C4-2B (cell line): ENCODE measurements around the gene BTG2.
A peak's percentile ranks its signal among the peaks of the same experiment; 100 is the strongest.

Experiments
- H3K27ac ChIP-seq: fragments of 450-650 bp; 2 replicates; pipeline ENCODE4 v1.5.1; 2017
- CTCF ChIP-seq: fragments of 450-650 bp; conservative IDR thresholded peaks from 2 replicates; pipeline ENCODE4 v1.5.1; 2017; ENCODE audit warnings: mild to moderate bottlenecking
- ZFX ChIP-seq: fragments of 450-650 bp; IDR thresholded peaks from 2 replicates; pipeline ENCODE4 v1.6.1; 2017

The BTG2 gene

DNA sequence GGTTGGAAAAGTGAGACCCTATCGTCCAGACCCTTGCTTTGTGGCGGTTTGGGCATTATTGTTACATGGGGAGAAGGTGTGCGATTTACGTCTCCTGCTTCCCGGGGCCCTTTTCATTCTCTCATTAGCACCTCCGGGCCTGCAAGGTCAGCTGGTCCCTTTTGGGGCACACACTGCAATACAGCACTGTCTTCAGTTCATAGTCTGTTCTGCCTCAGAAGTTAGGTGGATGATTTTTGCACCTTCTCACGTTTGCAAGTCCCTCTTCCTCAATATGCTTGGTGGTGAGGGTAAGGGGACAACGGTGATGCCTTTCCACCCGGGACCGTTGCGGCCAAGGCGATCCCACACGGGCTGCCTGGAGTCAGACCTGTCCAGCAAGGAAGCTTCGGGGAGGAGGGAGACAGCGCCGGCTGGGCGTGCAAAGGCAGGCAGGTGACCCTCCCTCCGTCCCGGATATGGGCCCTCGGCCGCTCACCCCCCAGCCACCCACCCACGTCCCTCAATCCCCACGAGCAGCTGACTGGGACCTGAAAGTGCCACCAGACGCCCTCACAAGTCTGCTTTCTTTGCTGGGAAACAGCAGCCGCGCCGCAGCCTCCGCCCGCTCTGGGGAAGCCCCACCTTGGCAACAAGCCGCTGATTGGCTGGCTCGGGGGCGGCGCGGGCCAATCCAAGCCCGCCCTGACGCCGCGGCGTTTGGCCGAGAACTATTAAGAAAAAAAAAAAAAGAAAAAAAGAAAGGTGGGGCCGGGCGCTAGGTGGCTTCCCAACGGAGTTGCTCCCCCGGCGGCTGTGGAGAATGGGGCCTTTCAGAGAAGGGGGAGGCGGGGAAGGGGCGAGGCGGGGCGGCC, 21.7 kb downstream of the BTG2 start:
- H3K27ac ChIP-seq: peak overlapping the region; percentile 86

GRCh38 chr1:203327684-203328457, 22.6 kb downstream of the BTG2 start:
- TF ChIP-seq ZFX (peak; percentile 38; the same call in 1 of the 2 replicates), CTCF (peak; percentile 57)
- peak overlapping the region; percentile 86 for H3K27ac ChIP-seq

More for the DNA sequence above, 21.7 kb downstream of the BTG2 start:
- no peak for TF ChIP-seq CTCF

DNA sequence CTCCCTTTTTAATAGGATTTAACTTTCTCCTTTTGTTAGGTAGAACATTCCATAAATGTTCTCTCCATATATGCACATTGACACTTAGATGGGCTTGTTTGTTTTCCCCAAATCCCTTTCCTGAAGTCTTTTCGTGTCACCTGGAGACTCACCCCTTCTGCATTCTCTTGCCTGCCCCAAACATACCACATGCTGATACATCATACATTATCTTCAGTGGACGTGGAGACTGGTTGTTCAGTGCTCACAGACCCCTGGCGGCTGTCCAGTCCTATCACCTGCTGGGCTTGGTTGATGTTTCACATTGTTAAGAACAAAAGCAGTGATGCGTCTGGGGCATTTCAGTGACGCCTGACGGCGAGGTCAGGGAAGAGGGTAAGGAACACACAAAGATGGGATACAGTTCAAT, 23.4 kb downstream of the BTG2 start:
- no peak overlapping the region for H3K27ac ChIP-seq
- TF ChIP-seq ZFX: no peak
- no peak for TF ChIP-seq CTCF

DNA sequence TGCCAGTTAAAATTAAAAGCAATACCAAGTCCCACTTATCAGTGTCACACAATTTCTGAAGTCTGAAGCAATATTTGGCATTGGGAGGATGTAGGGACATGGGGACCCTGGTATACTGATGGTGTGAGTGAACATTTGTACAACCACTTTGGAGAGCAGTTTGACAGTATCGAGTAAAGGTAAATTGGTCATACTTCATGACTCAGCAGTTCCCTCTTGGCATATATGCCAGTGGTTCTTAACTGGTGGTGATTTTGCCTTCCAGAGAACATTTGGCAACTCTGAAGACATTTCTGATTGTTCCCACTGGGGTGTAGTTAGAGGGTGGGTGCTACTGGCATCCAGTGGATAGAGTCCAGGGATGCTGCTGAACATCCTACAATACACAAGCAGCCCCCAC, 25.9 kb downstream of the BTG2 start:
- TF ChIP-seq CTCF: no peak
- no peak for TF ChIP-seq ZFX
- no peak overlapping the region for H3K27ac ChIP-seq

GRCh38 chr1:203335503-203335902, 30.2 kb downstream of the BTG2 start:
- no peak for TF ChIP-seq CTCF
- TF ChIP-seq ZFX: no peak
- no peak overlapping the region for H3K27ac ChIP-seq

DNA sequence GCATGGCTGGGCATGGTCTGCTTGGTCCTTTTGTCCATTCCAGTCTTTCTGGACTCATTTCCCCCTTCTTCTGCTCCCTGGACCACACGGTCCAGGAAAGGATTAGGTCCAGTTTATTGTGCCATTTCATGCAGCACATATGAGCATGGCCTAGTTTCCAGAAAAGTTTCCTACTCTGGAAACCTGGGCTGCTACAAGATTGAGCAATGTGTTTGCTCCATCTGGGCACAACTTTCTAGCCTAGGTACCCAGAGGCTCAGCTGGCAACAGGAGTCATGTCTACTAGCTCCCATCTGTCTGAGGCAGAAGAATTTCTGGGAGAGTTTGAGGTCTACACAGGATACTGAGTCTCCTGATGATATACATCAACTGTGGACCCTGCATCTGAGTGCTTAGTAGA, 30.8 kb downstream of the BTG2 start:
- TF ChIP-seq CTCF (no peak), ZFX (no peak)
- H3K27ac ChIP-seq: no peak overlapping the region
